GM13977 (cell line): ENCODE measurements around the gene FADS1.

Experiments
- DNase-seq: peaks from one replicate; pipeline ENCODE4 v3.0.0; 2012; ENCODE audit warnings: low spot score
- in situ Hi-C: fragments of 300-500 bp; cut with MboI; formaldehyde crosslinking; loops from one replicate; pipeline ENCODE4 v1.12.0; 2022; ENCODE audit warnings: low sequenced_read_pairs, low pct_unique_long_range_greater_than_20kb, mixed read lengths, inconsistent platforms; ENCODE audit not compliant: unreplicated experiment
- TF ChIP-seq, protein P1 (sequence below): IDR thresholded peaks from 2 replicates; pipeline ENCODE4 v1.5.1; 2012; ENCODE audit warnings: mild to moderate bottlenecking, control low read depth; ENCODE audit not compliant: insufficient read depth; ENCODE audit errors: extremely low read depth, missing control alignments

Gene FADS1

DNA sequence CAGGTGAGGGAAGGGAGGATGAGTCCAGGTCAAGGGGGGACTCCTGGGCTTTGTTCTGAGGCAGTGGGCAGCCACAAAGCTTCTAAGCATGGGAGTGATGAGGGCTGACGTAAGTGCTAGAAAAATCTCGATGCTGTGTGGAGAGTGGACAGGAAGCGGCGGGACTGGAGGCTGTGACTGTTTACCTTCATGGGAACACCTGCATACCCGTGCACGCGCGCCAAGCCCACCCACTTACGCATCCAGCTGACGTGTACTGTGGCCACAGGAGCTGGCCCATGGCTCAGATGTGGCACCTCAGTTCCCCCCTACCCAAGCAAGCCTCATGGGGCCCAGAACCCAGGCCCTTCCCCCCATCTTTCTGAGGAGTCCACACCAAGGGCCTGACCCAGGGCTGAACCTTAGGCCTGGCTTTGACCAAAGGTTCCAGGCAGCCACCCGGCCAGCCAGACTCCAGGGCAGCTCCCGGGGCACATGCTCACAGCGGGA, 50.4 kb downstream of the FADS1 start:
- in situ Hi-C loops: no loop called here
- TF ChIP-seq, protein P1, sequence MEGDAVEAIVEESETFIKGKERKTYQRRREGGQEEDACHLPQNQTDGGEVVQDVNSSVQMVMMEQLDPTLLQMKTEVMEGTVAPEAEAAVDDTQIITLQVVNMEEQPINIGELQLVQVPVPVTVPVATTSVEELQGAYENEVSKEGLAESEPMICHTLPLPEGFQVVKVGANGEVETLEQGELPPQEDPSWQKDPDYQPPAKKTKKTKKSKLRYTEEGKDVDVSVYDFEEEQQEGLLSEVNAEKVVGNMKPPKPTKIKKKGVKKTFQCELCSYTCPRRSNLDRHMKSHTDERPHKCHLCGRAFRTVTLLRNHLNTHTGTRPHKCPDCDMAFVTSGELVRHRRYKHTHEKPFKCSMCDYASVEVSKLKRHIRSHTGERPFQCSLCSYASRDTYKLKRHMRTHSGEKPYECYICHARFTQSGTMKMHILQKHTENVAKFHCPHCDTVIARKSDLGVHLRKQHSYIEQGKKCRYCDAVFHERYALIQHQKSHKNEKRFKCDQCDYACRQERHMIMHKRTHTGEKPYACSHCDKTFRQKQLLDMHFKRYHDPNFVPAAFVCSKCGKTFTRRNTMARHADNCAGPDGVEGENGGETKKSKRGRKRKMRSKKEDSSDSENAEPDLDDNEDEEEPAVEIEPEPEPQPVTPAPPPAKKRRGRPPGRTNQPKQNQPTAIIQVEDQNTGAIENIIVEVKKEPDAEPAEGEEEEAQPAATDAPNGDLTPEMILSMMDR: no peak
- DNase-seq: no peak

GRCh38 chr11:61765550-61766253, 51.1 kb downstream of the FADS1 start:
- in situ Hi-C loops: no loop called here
- DNase-seq: no peak
- TF ChIP-seq, protein P1: no peak

DNA sequence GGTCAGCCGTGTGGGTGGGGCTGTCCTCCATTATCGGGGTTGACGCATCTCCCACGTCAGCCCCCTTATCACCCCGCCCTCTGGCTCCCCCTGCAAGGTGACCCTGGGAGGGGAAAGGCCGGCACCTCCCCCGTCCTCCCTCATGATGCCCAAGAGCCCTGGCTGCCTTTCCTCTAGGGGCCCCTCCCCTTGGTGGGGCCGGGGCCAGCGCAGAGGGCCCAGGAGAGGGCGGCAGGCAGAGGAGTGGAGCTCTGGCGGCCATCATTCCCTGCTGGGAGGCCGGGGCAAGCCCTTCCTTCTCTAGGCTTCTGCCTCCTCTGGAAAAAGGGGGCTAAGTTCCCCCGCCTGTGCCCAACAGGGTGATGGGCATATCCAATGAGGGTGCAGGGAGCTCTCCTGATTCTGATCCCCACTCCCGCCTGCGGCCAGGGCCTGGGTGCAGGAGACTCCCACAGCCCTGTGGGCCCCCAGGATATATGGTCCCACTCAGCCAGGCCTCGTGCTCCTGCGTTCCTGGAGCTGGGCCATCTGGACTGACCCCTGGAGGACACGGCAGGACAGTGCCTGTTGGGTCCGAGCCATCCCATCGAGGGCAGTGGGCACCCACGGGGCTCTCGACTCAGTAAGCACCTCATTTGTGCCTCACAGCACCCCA, 52.1 kb downstream of the FADS1 start:
- in situ Hi-C loops: no loop called here
- no peak for DNase-seq
- TF ChIP-seq, protein P1: no peak

- TF ChIP-seq, protein P1: no peak
- in situ Hi-C loops: no loop called here
- DNase-seq: no peak
These were observed 52.7 kb downstream of the FADS1 start for GRCh38 chr11:61763930-61764605.

GRCh38 chr11:61762798-61763197, 54.0 kb downstream of the FADS1 start:
- DNase-seq: no peak
- in situ Hi-C loops: no loop called here
- TF ChIP-seq, protein P1: no peak

DNA sequence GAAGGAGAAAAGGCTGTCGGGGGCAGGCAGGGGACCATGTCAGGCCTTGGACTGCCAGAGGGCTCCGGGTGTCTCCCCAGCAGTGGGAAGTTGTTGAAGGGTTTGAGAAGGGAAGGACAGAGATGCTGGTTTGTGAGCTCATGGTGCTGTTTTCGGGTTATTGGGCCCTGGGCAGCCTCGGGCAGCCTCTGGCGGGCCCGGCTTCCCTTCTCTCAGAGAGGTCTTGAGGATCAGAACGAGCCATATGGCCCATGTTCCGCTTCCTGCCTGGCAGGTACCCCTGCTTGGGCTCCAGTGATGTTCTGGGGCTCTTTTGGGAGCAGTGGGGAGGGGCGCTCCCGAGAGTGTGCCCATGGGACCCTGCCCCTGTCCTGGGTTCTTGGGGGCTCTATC, 54.6 kb downstream of the FADS1 start:
- TF ChIP-seq, protein P1: no peak
- no peak for DNase-seq
- in situ Hi-C loops: no loop called here
